Measurements from ENCODE around the gene ETHE1. TPM values are rescaled to one million over a fixed set of nuclear protein-coding genes. Genes with fewer than 3 reads are reported as not detected.

The ETHE1 gene
- total RNA-seq (2022) (78.0 and 94.4 TPM in 2 replicates), Bru-seq, nascent RNA (percentile 60 among the genes with signal in this experiment), BruChase-seq, experiment 1, labeled RNA remaining after a 6-hour chase (percentile 58 among the genes with signal in this experiment), BruChase-seq, experiment 2, labeled RNA remaining after a 2-hour chase (percentile 63 among the genes with signal in this experiment)
- long read RNA-seq, transcript ETHE1-201 (7 exons, 963 nt) = major isoform, 60 of 72 reads
- long read RNA-seq, transcript ETHE1-202 (6 exons, 702 nt) = minor isoform, 5 of 72 reads
- long read RNA-seq, partial matches to known transcripts = 1 of 72 reads
- long read RNA-seq, other reads (novel, unspliced or antisense) = 6 of 72 reads

GRCh38 chr19:43526884-43527859 lies at the start of gene ETHE1:
TSS of gene ETHE1 (minus strand) at chr19:43527201. CDS start at chr19:43527177, 24 bp downstream.
- peak within 1 kb of the TSS; percentile 88 for H3K27ac Mint-ChIP-seq (ENCODE audit: low read depth, unreplicated experiment)
- no TSS peak for BruUV-seq (replicated peaks)
- ChIA-PET CTCF (interaction anchor here (0.7 to 3.5 kb wide), 11 partner anchors 8 to 288 kb away, joined by 3 to 16 read pairs (median 5); partner anchors contain the start of gene IRGQ), POLR2A (interaction anchor here (0.6 to 5.9 kb wide), 17 partner anchors 8 to 1425 kb away, joined by 3 to 75 read pairs (median 5); partner anchors contain the start of genes IRGQ, LYPD3, PHLDB3 and PINLYP)
- no peaks in the 10 kb centered on the region for H3K9me3 Mint-ChIP-seq (ENCODE audit: unreplicated experiment)
- DNase-seq (ENCODE audit: unreplicated experiment) = peak; percentile 76
- H3K4me3 Mint-ChIP-seq (ENCODE audit: unreplicated experiment) = peak within 1 kb of the TSS; percentile 84
- peaks cover 21% of the 10 kb centered on the region for H3K36me3 Mint-ChIP-seq (ENCODE audit: insufficient read depth, unreplicated experiment)
- H3K27me3 Mint-ChIP-seq (ENCODE audit: insufficient read depth, unreplicated experiment) = no peaks in the 10 kb centered on the region
- peaks cover 26% of the 10 kb centered on the region for H3K4me1 Mint-ChIP-seq (ENCODE audit: insufficient read depth, unreplicated experiment)
- no peak for TF ChIP-seq CTCF (IDR thresholded peaks at IDR 0.05; ENCODE audit: unreplicated experiment)
- intact Hi-C loops (cut with micrococcal nuclease) = loop anchor here (1.0 kb wide), 1 partner anchor 35 kb away; no protein-coding TSS in a partner anchor

GRCh38 chr19:43575955-43576878 lies 49.2 kb upstream of the ETHE1 start:
- peak overlapping the region; percentile 39 for H3K27ac Mint-ChIP-seq (ENCODE audit: low read depth, unreplicated experiment)
- DNase-seq (ENCODE audit: unreplicated experiment) = no peak
- ChIA-PET POLR2A (interaction anchor here (0.7 to 3.0 kb wide), 3 partner anchors 19 to 111 kb away, joined by 3 to 55 read pairs (median 19); partner anchors contain the start of genes ETHE1, IRGQ and ZNF576), CTCF (interaction anchor here (0.7 to 0.8 kb wide), 2 partner anchors 18 to 32 kb away, joined by 3 to 4 read pairs; no protein-coding TSS in a partner anchor)
- TF ChIP-seq CTCF (IDR thresholded peaks at IDR 0.05; ENCODE audit: unreplicated experiment) = no peak
- H3K27me3 Mint-ChIP-seq (ENCODE audit: insufficient read depth, unreplicated experiment) = peaks cover 14% of the 10 kb centered on the region
- H3K4me3 Mint-ChIP-seq (ENCODE audit: unreplicated experiment) = peak overlapping the region; percentile 98
- intact Hi-C loops (cut with micrococcal nuclease) = loop anchor here (1.0 kb wide), 1 partner anchor 20 kb away; the partner anchor contains the start of genes IRGQ and ZNF576
- BruUV-seq (replicated peaks) = no TSS peak
- no peaks in the 10 kb centered on the region for H3K9me3 Mint-ChIP-seq (ENCODE audit: unreplicated experiment)
- peaks cover 8% of the 10 kb centered on the region for H3K4me1 Mint-ChIP-seq (ENCODE audit: insufficient read depth, unreplicated experiment)
- peaks cover 7% of the 10 kb centered on the region for H3K36me3 Mint-ChIP-seq (ENCODE audit: insufficient read depth, unreplicated experiment)

- BruUV-seq (replicated peaks) = no TSS peak
- H3K4me1 Mint-ChIP-seq (ENCODE audit: insufficient read depth, unreplicated experiment) = peaks cover 12% of the 10 kb centered on the region
- H3K27me3 Mint-ChIP-seq (ENCODE audit: insufficient read depth, unreplicated experiment) = peaks cover 14% of the 10 kb centered on the region
- ChIA-PET CTCF (interaction anchor here (0.6 to 2.1 kb wide), 7 partner anchors 11 to 50 kb away, joined by 3 to 10 read pairs (median 3); no protein-coding TSS in a partner anchor), POLR2A (interaction anchor here (0.7 to 3.0 kb wide), 7 partner anchors 20 to 176 kb away, joined by 3 to 55 read pairs (median 7); partner anchors contain the start of genes ETHE1, IRGQ, LYPD3 and ZNF575)
- peaks cover 12% of the 10 kb centered on the region for H3K36me3 Mint-ChIP-seq (ENCODE audit: insufficient read depth, unreplicated experiment)
- no peak for TF ChIP-seq CTCF (IDR thresholded peaks at IDR 0.05; ENCODE audit: unreplicated experiment)
- DNase-seq (ENCODE audit: unreplicated experiment) = peak; percentile 99
- intact Hi-C loops (cut with micrococcal nuclease) = loop anchor here (1.0 kb wide), 1 partner anchor 21 kb away; the partner anchor contains the start of genes IRGQ and ZNF576
- H3K9me3 Mint-ChIP-seq (ENCODE audit: unreplicated experiment) = no peaks in the 10 kb centered on the region
- peak within 1 kb of the TSS; percentile 98 for H3K4me3 Mint-ChIP-seq (ENCODE audit: unreplicated experiment)
- peak within 1 kb of the TSS; percentile 98 for H3K27ac Mint-ChIP-seq (ENCODE audit: low read depth, unreplicated experiment)
Measured at GRCh38 chr19:43575156-43575950, 48.4 kb upstream of the ETHE1 start, which contains the start of the genes PINLYP and XRCC1. TSS of gene PINLYP (plus strand) at chr19:43575801. CDS start at chr19:43577192, 1,391 bp downstream. TSS of gene XRCC1 (minus strand) at chr19:43575527. CDS start at chr19:43575458, 69 bp downstream.

Data from MCF 10A (cell line).